Effector CD4-positive, alpha-beta T cell (primary cell): ENCODE results near the gene SYNE1.
"Not testable (repeated sequence)": the region's sequence is repeated elsewhere in the genome, so short reads cannot be mapped to it uniquely, and the experiment has no call there.

Experiments used
- DNase-seq: peaks from one replicate; pipeline ENCODE4 v3.0.0-alpha.2; 2020

SYNE1 gene

DNA sequence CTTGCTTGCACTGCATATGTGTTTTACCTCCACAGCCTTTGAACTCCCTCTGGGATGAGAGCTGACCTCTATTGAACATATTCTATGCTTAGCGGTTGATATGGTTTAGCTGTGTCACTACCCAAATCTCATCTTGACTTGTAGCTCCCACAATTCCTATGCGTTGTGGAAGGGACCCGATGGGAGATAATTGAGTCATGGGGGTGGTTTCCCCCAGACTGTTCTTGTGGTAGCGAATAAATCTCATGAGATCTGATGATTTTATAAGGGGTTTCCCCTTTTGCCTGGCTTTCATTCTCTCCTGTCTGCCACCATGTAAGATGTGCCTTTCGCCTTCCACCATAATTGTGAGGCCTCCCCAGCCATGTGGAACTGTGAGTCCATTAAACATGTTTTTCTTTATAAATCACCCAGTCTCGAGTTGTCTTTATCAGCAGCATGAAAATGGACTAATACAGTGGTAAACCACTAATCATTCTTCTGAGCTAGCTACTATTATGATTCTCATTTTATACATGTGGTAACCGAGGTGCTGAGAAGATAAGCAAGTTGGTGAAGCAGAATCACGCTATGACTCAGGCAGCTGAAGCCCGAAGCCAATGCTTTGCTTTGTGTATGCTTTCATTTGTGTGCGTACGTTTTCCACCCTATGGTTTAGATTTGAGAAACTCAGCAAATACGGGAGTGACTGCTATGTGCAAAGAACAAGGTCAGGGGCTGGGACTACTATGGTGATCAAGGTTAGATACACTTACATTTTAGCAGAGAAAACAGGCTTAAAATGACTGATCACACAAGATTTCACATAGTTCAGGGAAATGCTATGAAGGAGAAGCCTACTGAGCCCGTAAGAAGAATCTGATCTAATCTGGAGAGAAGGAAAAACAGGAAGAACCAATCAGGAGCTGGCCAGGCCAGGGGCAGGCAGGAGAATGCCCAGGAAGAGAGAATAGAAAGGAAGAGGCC lies 466.2 kb downstream of the SYNE1 start:
- DNase-seq, result peak; percentile 45

DNA sequence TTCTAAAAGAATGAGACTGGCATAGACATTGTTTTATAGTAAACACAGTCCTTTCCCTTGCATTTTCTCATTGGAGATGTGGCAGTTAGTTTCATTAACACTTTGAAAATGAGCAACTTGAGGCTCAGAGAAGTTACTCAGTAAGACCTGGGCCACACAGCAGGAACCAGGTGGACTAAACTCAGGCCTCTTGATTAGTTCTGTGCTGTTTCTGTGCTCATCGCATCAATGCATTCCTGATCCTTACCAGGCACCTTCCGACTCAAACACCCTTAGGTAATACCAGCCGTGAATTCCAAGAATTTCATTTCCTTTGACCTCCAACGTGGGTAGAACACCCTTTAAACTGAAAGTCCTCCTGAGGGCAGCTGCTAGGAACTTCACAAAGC lies 466.9 kb downstream of the SYNE1 start:
- DNase-seq, result no peak

DNA sequence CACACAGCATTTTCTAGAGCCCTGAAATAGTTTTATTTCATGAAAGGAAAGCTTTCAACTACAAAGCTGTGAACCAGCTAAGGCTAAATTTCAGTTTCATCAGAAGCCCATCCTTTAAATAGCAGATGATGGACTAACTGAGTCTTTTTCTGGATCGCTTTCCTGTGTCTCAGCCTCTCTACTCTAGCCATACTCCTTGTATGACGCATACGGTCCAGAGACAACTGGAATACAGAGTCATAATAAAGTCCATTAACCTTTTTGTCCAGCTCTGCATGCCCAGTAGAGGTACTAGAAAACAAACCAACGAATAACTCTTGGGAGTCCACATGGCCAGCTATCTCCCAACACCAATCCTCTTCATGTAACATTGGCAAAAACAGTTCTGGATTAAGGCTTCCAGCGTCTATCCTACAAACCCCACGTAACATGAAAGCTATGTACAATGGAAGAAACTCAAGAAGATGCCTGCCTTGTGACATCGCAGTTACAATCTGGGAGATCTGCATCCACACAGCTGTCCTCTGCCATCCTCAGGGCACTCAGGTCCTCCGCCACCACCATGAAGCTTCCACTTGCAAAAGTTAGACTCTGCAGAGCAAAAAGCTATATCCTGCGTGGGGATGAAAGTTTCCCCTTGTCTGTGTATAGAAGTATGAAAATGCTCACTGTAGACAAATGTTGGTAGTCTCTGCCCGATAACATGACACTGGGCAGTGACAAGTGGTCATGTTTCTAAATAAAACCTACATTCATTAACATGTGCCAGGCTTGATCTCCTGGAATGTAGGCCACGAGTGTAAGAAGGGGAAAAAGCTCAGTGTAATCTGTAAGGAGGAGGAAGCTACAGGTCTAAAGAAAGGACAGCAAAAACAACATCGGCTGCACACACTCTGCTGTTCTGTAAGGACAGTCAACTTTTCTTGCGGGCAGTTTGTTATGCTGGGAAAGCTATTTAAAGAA lies 469.2 kb downstream of the SYNE1 start:
- no peak for DNase-seq

DNA sequence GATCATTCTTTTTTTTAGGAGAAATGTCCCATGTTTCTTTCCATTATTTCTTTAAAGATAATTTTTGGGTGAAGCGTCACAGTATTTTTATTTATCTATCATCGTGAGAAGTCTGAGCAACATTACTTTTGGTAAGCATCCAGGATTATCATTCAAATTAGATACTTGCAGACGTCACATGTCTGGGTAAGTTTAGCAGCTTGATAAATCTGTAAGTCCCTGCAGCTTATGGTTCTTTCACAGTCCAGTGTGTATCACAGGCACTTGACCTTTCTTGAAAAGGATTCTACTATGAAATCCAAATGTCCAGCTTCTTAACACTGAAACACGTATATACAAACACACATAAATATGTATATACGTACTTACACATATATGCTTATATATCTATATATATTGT lies 470.3 kb downstream of the SYNE1 start:
- no peak for DNase-seq

DNA sequence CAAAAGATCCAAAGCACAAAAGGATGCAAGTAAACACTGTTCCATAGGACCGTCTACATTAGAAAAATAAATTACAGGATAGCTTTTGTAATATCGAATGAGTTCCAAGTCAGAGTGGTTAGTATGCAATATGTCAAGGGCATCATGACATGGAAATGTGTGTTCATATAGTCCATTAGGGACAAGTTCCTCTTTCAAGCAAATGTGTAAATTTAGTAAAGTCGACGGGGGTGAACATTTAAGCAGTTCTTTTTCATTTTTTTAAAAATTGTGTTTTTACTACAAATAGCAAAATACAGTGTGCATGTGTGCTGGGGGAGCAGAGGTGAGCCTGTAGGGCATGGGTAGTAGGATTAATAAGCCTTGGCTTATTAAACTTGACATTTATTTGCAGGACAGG lies 470.7 kb downstream of the SYNE1 start:
- DNase-seq, result no peak

DNA sequence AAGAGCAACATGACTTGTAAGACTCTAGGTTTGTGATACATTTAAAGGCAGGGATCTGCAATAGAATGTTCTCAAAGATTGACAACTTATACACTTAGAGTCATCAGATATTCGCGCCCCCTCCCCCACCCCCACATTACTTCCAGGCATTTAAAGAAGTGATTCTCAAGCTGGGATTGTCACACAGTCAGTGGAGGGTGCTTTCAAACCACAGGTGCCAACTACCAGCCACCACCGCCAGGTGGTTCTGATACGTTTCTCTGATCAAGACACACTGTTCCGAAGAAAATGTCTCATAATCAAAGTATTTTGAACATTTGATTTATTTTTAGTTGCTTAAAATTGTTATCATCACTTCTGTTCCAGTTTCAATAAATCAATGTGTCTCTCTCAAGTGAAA lies 472.2 kb downstream of the SYNE1 start:
- no peak for DNase-seq

DNA sequence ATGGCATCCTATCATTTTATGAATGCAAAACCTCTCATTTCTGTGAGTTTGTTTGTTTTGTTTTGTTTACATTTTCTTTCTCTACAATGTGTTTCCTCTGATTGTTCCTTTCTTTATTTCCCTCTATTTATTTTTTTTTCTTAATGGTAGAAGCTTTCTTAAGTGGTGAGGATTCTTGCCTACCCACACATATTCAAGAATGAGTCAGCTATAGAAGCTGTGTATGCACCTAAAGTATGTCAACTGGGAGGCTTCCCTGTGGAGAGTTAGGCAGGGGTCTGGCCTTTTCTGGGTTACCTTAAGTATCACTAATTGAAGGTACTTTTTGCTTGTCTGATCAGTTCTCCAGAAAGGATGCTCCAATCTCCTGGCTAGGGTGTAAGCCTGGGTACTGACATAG lies 475.7 kb downstream of the SYNE1 start:
- DNase-seq, result no peak

DNA sequence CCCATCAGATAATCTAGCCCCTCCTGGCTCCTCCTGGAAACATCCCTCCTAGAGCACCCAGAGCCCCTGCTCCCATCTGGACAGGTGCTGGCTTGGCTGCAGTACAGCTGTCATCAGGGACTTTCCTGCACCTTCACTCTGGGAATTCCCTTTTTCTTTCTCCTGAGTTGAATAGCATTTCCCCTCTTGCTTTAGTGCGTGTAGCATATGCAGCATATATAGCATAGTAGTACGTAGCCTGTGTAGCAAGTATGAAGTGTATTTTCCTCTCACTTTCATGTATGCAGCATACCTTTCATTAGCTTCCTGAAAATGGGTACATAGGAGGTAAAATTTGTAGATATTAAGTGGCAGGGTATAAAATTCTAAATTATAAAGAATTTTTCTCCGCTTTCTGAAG lies 476.8 kb downstream of the SYNE1 start:
- no peak for DNase-seq

DNA sequence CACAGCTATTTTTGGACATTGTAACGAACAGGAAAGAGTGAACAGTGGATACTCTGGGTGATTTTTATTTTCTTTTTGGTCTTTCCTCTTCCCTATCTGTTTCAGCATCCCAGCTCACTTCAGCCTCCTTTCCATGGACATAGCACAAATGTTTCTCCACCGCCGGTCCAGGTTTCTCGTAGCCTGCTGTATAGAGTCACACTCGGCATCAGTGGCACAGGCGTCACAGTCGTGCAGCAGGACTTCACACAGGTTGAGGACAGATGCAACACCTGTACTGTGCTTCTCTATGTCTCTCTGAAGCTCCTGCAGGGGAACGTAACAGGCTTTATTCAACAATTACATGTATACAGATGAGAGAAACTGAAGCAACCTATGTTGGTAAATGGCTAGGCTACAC lies 481.4 kb downstream of the SYNE1 start:
- DNase-seq, result no peak

DNA sequence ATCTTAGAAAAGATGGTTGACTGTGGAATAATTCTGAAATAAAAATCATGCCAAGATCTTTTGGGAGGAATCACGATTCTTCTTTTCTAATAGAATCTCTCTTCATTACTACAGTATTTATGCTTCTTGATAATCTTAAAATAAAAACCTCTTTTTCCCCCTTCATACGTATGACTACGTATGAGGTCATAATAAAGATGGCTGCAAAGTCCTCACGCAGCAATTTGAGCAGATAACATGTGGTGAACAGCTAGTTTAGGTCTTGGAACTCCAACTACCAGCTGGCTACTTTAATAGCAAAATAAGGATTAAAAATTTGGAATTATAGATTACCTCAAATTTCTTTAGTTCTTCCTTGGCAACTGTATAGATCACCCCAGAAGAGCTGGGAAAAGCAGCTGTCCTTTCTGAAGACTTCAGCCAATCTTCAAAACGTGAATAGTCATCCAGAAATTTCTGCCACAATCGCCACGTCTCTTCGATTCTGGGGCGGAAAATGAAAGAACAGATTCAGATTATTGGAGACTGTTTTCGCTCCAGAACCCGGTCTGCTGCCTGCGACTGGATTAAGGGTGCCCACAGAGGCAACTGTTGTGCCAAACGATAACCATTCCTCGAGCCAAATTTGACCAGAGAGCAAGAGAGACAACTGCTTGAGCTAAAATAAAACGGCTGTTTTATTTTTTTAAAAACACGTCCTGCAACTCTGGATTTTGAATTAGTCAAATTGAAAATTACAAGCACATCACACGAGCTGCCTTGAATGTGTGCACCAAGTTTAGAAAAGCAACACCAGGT lies 482.4 kb downstream of the SYNE1 start:
- DNase-seq, result no peak

DNA sequence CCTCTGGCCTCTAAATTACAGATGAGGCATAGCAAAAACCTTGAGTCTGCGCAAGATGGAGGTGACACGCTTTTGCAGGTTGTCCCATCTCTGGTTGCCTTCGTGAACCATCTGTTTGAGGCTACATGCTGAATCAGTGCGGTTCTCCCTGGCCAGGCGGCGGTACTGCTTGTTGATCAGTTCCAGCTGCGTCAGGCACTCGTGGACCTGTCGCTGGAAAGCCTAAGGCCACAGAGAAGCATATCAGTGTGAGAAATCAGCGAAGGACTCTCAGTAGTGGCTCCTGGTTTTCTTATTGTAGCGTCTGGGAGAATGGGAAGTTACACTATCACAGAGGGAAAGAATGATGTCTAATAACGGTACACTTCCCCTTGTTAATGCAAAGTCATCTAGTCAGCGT lies 485.2 kb downstream of the SYNE1 start:
- no peak for DNase-seq

DNA sequence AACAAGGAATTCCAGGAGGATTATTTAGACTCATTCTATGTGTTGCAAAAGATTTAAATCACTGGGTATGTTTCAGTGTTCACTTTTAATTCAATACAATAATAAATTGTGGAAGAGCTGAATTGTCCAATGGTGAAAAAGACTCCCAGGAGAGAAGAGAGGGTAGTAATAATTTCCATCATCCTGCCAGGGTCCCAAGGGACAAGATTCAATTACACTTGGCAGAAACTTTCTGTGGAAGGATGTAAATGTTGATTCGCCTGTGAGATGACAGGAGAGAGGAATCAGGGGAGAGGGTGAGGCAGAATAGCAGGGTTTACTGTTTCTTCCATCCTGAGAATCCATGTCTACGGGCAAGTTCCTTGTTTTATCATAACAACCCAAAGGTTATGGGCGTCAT lies 487.0 kb downstream of the SYNE1 start:
- DNase-seq, result no peak

DNA sequence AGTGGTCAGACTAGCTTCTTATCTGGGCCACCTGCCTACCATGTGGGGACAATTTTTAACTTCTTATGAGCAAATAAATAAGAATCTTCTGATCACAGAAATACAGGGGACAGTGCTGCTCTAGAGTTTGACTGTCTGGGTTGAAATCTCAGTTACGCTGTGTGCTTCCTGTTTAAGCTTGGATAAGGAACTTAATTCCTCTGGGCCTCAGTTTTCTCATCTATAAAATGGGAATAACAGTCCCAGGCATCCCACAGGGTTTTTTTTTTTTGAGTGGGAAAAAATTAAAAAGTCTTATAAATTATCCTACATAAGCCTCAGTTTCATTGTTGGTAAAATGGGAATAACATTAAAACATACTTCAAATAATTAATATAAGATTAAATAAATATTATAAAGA lies 488.8 kb downstream of the SYNE1 start:
- DNase-seq, result no peak

DNA sequence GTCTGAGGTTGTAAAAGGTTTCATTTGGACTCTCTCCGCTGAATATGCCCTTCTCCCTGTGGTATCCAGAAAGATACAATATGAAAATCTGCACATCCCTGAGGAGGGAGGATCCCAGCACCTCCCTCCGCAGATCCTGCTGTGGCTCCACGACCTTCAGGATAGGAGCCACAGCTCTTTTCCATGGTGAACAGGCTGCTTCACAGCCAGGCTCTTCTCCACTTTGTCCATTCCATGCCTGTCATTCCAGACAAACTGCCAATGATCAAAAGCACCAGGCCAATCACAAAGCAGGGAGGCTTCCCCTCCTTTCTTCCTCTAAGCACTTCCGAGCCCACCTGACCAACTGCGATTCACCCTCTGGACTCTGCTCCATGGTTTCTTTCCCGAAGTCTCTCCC lies 489.9 kb downstream of the SYNE1 start:
- DNase-seq, result no peak

DNA sequence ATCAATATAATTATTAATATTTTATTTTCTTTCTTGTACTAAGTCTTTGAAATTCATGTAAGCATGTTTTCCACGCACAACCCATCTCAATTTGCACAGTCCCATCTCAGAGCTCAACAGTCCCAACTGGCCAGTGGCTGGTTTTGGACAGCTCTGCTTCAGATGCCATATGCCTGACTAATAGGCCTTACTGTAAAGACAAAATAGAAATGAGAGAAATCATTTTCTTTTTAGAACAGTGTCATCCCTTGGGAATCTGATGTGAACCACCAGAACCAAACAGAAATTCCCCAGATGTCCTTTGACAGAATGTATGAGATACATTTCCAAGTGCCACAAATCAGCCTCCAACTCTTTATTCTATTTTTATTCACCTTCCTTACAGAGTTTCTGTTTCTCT lies 490.8 kb downstream of the SYNE1 start:
- DNase-seq, result no peak

DNA sequence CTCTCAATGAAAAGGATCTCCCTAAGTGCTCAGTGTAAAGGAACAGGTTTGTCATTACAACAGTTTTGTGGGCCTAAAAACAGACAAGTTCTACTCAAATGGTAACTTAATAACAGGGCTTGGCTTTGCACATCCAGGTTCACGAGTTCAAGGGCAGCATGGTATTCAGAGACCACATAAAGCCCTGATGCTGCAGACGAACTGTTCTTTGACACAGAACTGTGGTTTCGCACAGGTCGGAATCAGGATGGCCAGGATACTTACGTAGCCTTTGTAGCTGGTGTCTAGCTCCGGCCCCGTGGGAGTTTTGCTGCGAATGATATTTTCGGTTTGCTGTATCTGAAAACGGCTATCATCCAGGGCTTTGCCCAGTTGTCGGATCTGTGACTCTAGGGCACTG lies 493.8 kb downstream of the SYNE1 start:
- no peak for DNase-seq

DNA sequence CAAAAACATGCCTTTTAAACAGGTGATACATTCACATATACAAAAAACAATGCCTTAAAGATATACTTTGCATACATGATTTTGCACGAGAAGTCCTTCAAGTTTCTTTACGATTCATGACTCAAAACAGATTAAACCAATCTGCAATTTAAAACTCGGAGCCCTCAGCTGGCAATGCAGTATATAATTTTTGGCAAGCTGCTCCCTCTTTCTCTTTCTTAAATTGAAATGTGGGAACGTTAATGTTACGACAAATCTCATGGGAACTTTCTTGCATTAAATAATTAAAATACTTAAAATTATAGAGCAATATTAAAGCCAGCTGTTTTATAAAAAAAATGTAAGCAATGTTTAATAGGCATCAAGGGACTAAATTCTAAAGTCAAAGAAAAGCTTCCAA lies 495.1 kb downstream of the SYNE1 start:
- DNase-seq, result no peak

DNA sequence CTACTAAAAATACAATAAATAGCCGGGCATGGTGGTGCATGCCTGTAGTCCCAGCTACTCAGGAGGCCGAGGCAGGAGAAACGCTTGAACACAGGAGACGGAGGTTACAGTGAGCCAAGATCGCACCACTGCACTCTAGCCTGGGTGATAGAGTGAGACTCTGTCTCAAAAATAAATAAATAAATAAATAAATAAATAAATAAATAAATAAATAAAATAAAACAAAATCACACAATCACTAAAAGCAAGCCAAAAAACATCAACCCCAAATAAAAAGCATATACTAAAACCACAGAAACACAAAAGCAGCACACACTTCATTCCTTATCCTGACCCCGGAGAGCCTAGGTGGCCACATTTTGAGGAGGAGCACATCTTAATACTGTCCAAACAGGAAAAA lies 498.8 kb downstream of the SYNE1 start:
- DNase-seq, result not testable (repeated sequence)

DNA sequence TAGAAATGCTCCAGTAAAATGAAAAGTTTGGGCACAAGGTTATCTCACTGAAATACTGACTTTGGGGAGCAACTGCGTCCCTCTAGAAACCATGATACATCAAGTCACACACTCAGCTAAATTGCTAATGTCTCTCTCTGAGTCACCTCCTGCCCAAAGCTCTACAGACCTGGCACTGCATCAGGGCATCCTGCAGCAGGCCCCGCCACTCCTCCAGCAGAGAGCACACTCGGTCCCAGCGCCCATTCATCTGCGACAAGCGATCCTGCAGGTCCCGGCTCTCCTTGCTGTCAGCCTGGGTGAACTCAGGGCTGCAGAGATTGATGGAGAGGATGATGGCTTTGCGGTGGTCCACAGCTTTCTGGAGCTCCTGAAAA lies 500.7 kb downstream of the SYNE1 start:
- DNase-seq, result no peak

DNA sequence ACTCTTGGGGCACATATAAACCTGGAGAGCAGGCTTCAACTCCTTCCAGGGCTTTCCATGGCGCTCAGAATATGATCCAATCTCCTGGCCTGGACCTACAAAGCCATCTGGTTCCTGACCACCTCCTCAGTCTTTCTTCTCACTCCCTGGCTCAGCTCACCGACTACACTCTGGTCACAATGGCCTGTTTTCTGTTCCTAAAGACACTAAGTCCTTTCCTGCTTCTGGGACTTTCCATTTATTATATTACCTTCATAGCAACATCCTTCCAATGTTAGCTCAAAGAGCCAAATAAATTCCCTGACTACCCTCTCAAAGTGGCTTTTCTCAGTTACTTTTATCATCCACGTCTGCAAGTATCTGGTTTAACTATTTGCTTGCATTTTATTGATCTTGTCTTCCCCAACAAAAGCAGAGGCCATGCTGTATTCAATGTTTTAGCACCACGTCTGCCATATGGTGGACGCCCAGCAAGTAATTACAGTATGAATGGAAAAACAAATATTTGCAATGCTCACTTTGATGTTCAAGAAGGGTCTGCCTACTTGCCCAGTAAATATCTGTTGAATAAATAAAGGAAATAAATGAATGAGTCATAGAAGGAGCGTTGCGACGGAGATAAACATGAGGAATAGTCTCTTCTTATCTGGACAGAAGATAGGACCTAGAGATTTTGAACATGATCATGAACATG lies 501.3 kb downstream of the SYNE1 start:
- DNase-seq, result no peak

DNA sequence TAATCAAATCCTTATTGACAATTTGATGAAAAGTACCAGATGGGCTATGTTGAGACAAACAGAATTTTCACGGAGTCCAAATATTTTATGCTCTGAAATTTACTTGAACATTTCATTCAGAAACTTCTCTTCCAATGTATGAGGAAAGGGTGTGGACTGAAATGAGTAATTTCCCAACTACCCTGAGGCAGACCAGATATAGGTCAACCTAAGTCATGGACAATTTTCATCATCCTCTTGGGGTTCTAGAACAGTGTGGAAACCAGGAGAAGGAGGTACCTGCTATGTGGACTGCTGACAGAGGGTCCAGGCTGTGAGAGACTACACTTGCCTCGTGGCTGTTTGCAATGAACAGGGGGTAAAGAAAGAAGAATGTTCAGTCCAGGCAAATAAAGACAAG lies 506.7 kb downstream of the SYNE1 start:
- DNase-seq, result no peak

DNA sequence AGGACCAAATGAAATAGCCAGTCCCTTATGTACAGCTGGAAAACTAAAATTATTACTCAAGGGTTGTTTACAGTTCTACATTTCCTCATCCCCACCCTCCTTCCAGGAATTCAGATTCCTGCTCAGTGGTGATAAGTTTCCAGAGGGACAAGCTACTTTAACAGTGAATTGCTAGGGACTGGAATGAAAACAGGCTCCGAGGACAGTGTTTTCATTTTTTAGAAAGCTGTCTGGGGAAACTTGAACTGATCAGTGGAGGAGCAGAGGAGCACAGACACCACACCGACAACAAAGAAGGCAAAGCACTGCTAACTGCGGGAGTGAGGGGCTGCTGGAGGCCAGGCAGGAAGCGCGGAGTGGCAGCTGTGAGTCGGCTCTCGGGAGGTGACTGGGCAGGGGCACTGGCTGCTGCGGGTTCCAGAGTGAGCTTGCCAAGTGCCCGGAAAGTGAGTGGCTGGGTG lies 507.4 kb downstream of the SYNE1 start:
- DNase-seq, result no peak
